SU-DHL-6 (cell line): ENCODE data around the gene IGF1.

ENCODE experiments used
- EZH2phosphoT487 ChIP-seq: fragments of 200-600 bp; sonication (generic), shearing (Covaris generic); conservative IDR thresholded peaks from 2 replicates; pipeline ENCODE4 v1.6.1; 2018; ENCODE audit warnings: mild to moderate bottlenecking, antibody characterized with exemption, low read length, moderate library complexity, mixed read lengths
- TF ChIP-seq, protein P1 (sequence below): fragments of 200-600 bp; sonication (generic); IDR thresholded peaks from one replicate; pipeline ENCODE4 v1.5.1; 2017; ENCODE audit warnings: antibody characterized with exemption, mild to moderate bottlenecking, low read length, moderate library complexity; ENCODE audit not compliant: insufficient read depth, poor library complexity, severe bottlenecking

DNA sequence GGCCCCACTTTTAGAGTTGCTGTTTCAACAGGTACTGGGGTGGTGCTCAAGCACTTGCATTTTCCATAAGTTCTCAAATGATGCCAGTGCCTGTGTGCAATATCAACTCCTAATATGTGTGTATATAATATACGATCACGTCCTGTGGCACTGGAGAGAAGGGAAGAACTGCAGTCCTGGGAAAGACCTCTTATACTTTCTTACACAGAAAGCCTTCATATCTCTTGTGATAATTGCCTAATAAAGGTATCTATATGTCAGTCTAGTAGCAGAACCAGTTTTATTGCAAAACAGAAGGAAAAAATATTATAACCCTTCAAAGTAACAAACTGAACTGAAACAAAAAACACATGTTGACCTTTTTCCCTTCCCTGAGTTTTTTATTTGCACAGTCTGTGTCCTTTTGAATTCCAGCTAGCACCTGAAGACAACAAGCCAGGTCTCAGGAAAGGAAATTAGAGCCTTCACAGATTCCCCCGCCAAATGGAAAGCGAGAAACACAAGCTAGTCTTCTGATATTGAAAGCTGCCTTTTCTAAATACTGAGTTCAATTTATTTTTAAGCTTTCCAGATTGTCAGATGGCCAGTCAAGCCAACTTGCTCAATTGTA, 44.4 kb downstream of the IGF1 start:
- TF ChIP-seq, protein P1, sequence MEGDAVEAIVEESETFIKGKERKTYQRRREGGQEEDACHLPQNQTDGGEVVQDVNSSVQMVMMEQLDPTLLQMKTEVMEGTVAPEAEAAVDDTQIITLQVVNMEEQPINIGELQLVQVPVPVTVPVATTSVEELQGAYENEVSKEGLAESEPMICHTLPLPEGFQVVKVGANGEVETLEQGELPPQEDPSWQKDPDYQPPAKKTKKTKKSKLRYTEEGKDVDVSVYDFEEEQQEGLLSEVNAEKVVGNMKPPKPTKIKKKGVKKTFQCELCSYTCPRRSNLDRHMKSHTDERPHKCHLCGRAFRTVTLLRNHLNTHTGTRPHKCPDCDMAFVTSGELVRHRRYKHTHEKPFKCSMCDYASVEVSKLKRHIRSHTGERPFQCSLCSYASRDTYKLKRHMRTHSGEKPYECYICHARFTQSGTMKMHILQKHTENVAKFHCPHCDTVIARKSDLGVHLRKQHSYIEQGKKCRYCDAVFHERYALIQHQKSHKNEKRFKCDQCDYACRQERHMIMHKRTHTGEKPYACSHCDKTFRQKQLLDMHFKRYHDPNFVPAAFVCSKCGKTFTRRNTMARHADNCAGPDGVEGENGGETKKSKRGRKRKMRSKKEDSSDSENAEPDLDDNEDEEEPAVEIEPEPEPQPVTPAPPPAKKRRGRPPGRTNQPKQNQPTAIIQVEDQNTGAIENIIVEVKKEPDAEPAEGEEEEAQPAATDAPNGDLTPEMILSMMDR = no peak
- no peak for TF ChIP-seq EZH2phosphoT487
